HAP-1 (cell line): Measurements from ENCODE around the gene SH3D19.

Source experiments
- DNase-seq, 2 experiments: peaks; one replicate each; pipeline ENCODE4 v3.0.0-alpha.2; 2016 to 2020; ENCODE audit warnings: low spot score in 2 of 2
- H3K27me3 ChIP-seq: fragments of 250-450 bp; sonication (Bioruptor Pico); 2 replicates; pipeline ENCODE4 v1.5.1; 2020; ENCODE audit warnings: low read depth, mild to moderate bottlenecking, moderate library complexity
- H3K36me3 ChIP-seq: fragments of 250-450 bp; sonication (Bioruptor Pico); replicated peaks from 2 replicates; pipeline ENCODE4 v1.5.1; 2020; ENCODE audit warnings: mild to moderate bottlenecking
- H3K4me1 ChIP-seq: fragments of 250-450 bp; sonication (Bioruptor Pico); 2 replicates; pipeline ENCODE4 v1.5.1; 2020; ENCODE audit warnings: mild to moderate bottlenecking
- H3K4me3 ChIP-seq: fragments of 250-450 bp; sonication (Bioruptor Pico); 2 replicates; pipeline ENCODE4 v1.5.1; 2020; ENCODE audit warnings: mild to moderate bottlenecking, moderate library complexity
- H3K9me3 ChIP-seq: fragments of 250-450 bp; sonication (Bioruptor Pico); 2 replicates; pipeline ENCODE4 v1.5.1; 2020; ENCODE audit warnings: mild to moderate bottlenecking, moderate library complexity
- in situ Hi-C: fragments of 300-500 bp; cut with MboI; formaldehyde crosslinking; loops from 3 replicates; pipeline ENCODE4 v1.14.3; 2020; ENCODE audit warnings: low sequenced_read_pairs, inconsistent platforms, mixed read lengths

The SH3D19 gene

GRCh38 chr4:151107063-151107462 is 218.3 kb downstream of the SH3D19 start:
- Histone ChIP-seq H3K9me3 (no peaks in the 10 kb centered on the region), H3K4me3 (no peak overlapping the region), H3K4me1 (peaks cover 8% of the 10 kb centered on the region), H3K27me3 (no peaks in the 10 kb centered on the region), H3K36me3 (peaks cover 68% of the 10 kb centered on the region)
- DNase-seq, result no peak
- in situ Hi-C loops, result no loop called here

- no peaks in the 10 kb centered on the region for H3K9me3 ChIP-seq
- H3K4me3 ChIP-seq, result no peak overlapping the region
- in situ Hi-C loops, result no loop called here
- no peak for DNase-seq
- peaks cover 11% of the 10 kb centered on the region for H3K4me1 ChIP-seq
- peaks cover 82% of the 10 kb centered on the region for H3K36me3 ChIP-seq
- H3K27me3 ChIP-seq, result no peaks in the 10 kb centered on the region
Observed at GRCh38 chr4:151105454-151106032, 219.9 kb downstream of the SH3D19 start.

GRCh38 chr4:151104621-151105020 is 220.8 kb downstream of the SH3D19 start:
- in situ Hi-C loops, result no loop called here
- peaks cover 91% of the 10 kb centered on the region for H3K36me3 ChIP-seq
- H3K4me1 ChIP-seq, result peaks cover 11% of the 10 kb centered on the region
- H3K27me3 ChIP-seq, result no peaks in the 10 kb centered on the region
- H3K9me3 ChIP-seq, result no peaks in the 10 kb centered on the region
- H3K4me3 ChIP-seq, result no peak overlapping the region
- DNase-seq, result no peak

- H3K27me3 ChIP-seq, result no peaks in the 10 kb centered on the region
- in situ Hi-C loops, result no loop called here
- no peak for DNase-seq
- peaks cover 16% of the 10 kb centered on the region for H3K4me1 ChIP-seq
- no peak overlapping the region for H3K4me3 ChIP-seq
- peaks cover 85% of the 10 kb centered on the region for H3K36me3 ChIP-seq
- H3K9me3 ChIP-seq, result no peaks in the 10 kb centered on the region
Observed at GRCh38 chr4:151103758-151104157, 221.6 kb downstream of the SH3D19 start.

- H3K4me3 ChIP-seq, result peak overlapping the region; percentile 99
- H3K36me3 ChIP-seq, result peaks cover 58% of the 10 kb centered on the region
- H3K4me1 ChIP-seq, result peaks cover 17% of the 10 kb centered on the region
- DNase-seq, result no peak
- H3K27me3 ChIP-seq, result no peaks in the 10 kb centered on the region
- in situ Hi-C loops, result no loop called here
- H3K9me3 ChIP-seq, result no peaks in the 10 kb centered on the region
Observed at GRCh38 chr4:151100531-151100930, 224.9 kb downstream of the SH3D19 start.

- Histone ChIP-seq H3K36me3 (peaks cover 54% of the 10 kb centered on the region), H3K9me3 (no peaks in the 10 kb centered on the region), H3K27me3 (no peaks in the 10 kb centered on the region), H3K4me3 (peak overlapping the region; percentile 99), H3K4me1 (peaks cover 17% of the 10 kb centered on the region)
- DNase-seq, result no peak
- in situ Hi-C loops, result no loop called here
Observed at GRCh38 chr4:151099976-151100417, 225.4 kb downstream of the SH3D19 start.

- in situ Hi-C loops, result no loop called here
- H3K9me3 ChIP-seq, result no peaks in the 10 kb centered on the region
- no peaks in the 10 kb centered on the region for H3K27me3 ChIP-seq
- peak; percentile 84 to 96 for DNase-seq
- peak within 1 kb of the TSS; percentile 99 for H3K4me3 ChIP-seq
- peaks cover 48% of the 10 kb centered on the region for H3K36me3 ChIP-seq
- H3K4me1 ChIP-seq, result peaks cover 17% of the 10 kb centered on the region
Observed at GRCh38 chr4:151099229-151099975, 226.0 kb downstream of the SH3D19 start, which contains the start of gene RPS3A. RPS3A (plus strand) TSS chr4:151099628; CDS start chr4:151099653, 25 bp downstream.

- Histone ChIP-seq H3K36me3 (peaks cover 44% of the 10 kb centered on the region), H3K9me3 (no peaks in the 10 kb centered on the region), H3K4me3 (peak overlapping the region; percentile 99), H3K4me1 (peaks cover 17% of the 10 kb centered on the region), H3K27me3 (no peaks in the 10 kb centered on the region)
- no peak for DNase-seq
- in situ Hi-C loops, result no loop called here
Observed at GRCh38 chr4:151098979-151099228, 226.5 kb downstream of the SH3D19 start.

GRCh38 chr4:151097759-151098158 is 227.6 kb downstream of the SH3D19 start:
- Histone ChIP-seq H3K27me3 (no peaks in the 10 kb centered on the region), H3K4me3 (no peak overlapping the region), H3K36me3 (peaks cover 33% of the 10 kb centered on the region), H3K9me3 (no peaks in the 10 kb centered on the region), H3K4me1 (peaks cover 15% of the 10 kb centered on the region)
- in situ Hi-C loops, result no loop called here
- DNase-seq, result no peak

- in situ Hi-C loops, result no loop called here
- no peaks in the 10 kb centered on the region for H3K9me3 ChIP-seq
- DNase-seq, result no peak
Observed at GRCh38 chr4:151095142-151095541, 230.3 kb downstream of the SH3D19 start.

GRCh38 chr4:151094290-151094751 is 231.1 kb downstream of the SH3D19 start:
- H3K9me3 ChIP-seq, result no peaks in the 10 kb centered on the region
- in situ Hi-C loops, result no loop called here
- no peaks in the 10 kb centered on the region for H3K27me3 ChIP-seq
- H3K36me3 ChIP-seq, result no peaks in the 10 kb centered on the region; the same call in 1 of the 2 replicates
- H3K4me3 ChIP-seq, result no peak overlapping the region
- H3K4me1 ChIP-seq, result peaks cover 6% of the 10 kb centered on the region
- DNase-seq, result no peak

More at GRCh38 chr4:151095142-151095541, 230.3 kb downstream of the SH3D19 start:
- H3K4me3 ChIP-seq, result no peak overlapping the region
- H3K36me3 ChIP-seq, result peaks cover 7% of the 10 kb centered on the region
- H3K27me3 ChIP-seq, result no peaks in the 10 kb centered on the region
- peaks cover 6% of the 10 kb centered on the region for H3K4me1 ChIP-seq

- Histone ChIP-seq H3K4me1 (no peaks in the 10 kb centered on the region), H3K4me3 (no peak overlapping the region), H3K9me3 (no peaks in the 10 kb centered on the region), H3K36me3 (no peaks in the 10 kb centered on the region), H3K27me3 (no peaks in the 10 kb centered on the region)
- in situ Hi-C loops, result no loop called here
- DNase-seq, result no peak
Observed at GRCh38 chr4:151093203-151093602, 232.2 kb downstream of the SH3D19 start.

- Histone ChIP-seq H3K4me1 (no peaks in the 10 kb centered on the region), H3K27me3 (no peaks in the 10 kb centered on the region), H3K36me3 (no peaks in the 10 kb centered on the region), H3K4me3 (no peak overlapping the region), H3K9me3 (no peaks in the 10 kb centered on the region)
- no peak for DNase-seq
- in situ Hi-C loops, result no loop called here
Observed at GRCh38 chr4:151092488-151092887, 232.9 kb downstream of the SH3D19 start.

- in situ Hi-C loops, result no loop called here
- no peaks in the 10 kb centered on the region for H3K4me1 ChIP-seq
- no peaks in the 10 kb centered on the region for H3K9me3 ChIP-seq
- no peak for DNase-seq
- no peaks in the 10 kb centered on the region for H3K27me3 ChIP-seq
- no peaks in the 10 kb centered on the region for H3K36me3 ChIP-seq
- H3K4me3 ChIP-seq, result no peak overlapping the region
Observed at GRCh38 chr4:151091047-151091446, 234.4 kb downstream of the SH3D19 start.
